Cardiac fibroblast (primary cell): Measurements from ENCODE around the gene PLPPR2.
"Not testable (repeated sequence)": the region's sequence is repeated elsewhere in the genome, so short reads cannot be mapped to it uniquely, and the experiment has no call there.

ENCODE experiments used
- DNase-seq, 2 donors: peaks; one replicate each; pipeline versions ENCODE4 v3.0.0 to v3.0.0-alpha.2; 2010; ENCODE audit warnings: low read depth in 2 of 2
- H3K4me3 ChIP-seq, 2 donors: replicated peaks in 1 of 2; 1 replicate in 1 of 2; 2 replicates in 1 of 2; pipeline ENCODE4 v1.5.1; 2011; ENCODE audit warnings: low read depth in 2 of 2, low read length in 2 of 2, mild to moderate bottlenecking in 2 of 2, moderate library complexity in 1 of 2
- CTCF ChIP-seq: IDR thresholded peaks from one replicate; pipeline ENCODE4 v1.5.1; 2011; ENCODE audit warnings: low read depth, mild to moderate bottlenecking, low read length, inconsistent platforms

PLPPR2 gene

DNA sequence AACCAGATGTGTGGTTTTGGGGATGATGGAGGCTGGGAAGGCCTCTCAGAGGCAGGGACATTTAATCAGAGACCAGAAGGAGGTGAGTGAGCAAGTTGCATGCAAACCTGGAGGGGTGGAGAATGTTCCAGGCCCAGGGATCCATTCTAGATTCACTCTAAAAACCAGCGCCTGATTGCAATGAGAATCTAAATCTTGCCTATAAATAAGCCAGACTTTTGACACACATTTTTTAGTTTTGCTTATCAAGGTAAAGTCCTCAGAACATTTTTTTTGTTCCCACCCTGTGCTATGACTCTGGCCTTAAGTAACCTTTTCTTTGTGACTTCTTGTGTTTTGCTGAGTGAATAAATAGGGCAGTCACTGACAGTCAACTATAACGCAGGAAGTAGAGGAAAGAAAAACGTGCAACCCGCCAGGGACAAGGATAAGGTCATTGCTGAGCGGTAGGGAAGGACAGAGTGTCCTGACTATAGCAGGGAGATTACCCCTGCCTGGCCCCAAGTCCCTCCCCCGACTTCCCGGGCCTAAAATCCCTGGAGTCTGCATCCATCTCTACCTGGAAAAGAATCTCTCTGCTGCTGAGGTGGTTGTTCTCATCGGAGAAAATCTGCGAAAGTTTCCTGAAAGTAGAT is 49.5 kb downstream of the PLPPR2 start:
- no peak overlapping the region for H3K4me3 ChIP-seq
- no peak for TF ChIP-seq CTCF
- no peak for DNase-seq

- no peak overlapping the region for H3K4me3 ChIP-seq
- no peak for DNase-seq
- peak; percentile 26 for TF ChIP-seq CTCF
Observed at GRCh38 chr19:11405846-11406643, 50.8 kb downstream of the PLPPR2 start.

DNA sequence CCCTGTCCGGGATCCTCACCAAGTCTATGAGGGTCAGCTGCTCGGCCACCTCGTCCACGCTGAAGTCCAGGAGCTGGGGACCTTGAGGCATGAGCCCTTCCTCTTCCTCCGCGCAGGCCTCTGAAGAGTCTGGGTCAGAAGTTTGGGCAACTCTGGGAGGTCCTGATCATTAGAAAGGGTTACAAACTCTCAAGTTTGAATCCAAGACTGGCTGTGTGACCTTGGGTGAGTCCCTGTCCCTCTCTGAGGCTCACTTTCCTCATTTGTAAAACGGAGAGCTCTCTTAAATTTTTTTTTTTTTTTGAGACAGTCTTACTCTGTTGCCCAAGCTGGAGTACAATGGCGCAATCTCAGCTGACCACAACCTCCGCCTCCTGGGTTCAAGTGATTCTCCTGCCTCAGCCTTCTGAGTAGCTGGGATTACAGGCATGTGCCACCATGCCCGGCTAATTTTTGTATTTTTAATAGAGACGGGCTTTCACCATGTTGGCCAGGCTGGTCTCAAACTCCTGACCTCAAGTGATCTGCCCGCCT is 51.5 kb downstream of the PLPPR2 start:
- not testable (repeated sequence) for DNase-seq, H3K4me3 ChIP-seq

DNA sequence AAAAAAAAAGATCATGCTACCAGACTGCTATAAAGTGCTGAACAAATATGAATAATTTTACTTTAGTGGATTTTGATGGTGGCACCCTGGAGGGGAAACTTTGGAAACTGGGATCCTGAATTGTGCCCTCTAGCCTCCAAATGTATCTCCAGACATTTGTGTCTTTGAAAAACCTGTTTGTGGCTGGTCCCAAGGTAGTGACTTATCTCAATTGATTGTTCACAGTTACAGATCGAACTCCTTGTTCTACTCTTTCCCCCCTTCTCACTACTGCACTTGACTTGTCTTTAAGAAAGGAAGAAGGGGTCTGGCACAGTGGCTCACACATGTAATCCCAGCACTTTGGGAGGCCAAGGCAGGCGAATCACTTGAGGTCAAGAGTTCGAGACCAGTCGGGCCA is 53.4 kb downstream of the PLPPR2 start:
- H3K4me3 ChIP-seq: no peak overlapping the region
- TF ChIP-seq CTCF: no peak
- no peak for DNase-seq

- H3K4me3 ChIP-seq: no peak overlapping the region
- peak in 1 of 2 donors; percentile 39 for DNase-seq
- TF ChIP-seq CTCF: no peak
Observed at GRCh38 chr19:11410682-11411081, 55.5 kb downstream of the PLPPR2 start.

DNA sequence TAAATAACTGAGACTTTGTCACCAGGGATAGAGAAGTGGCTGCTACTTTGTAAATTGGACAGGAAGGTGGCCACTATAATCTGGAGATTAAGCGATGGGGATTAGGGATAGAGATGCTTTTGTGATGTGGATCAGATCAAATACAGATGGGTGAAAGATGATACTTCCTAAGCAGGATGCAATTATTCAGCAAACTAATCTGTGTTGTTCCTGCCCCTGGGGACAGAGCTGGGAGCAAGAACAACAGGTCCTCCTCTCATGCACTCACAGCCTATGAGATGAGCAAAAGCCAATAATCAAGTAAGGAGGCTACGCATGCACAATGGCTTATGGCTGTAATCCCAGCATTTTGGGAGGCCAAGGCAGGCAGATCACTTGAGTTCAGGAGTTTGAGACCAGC is 59.3 kb downstream of the PLPPR2 start:
- TF ChIP-seq CTCF: no peak
- no peak for DNase-seq
- H3K4me3 ChIP-seq: no peak overlapping the region
